Lower lobe of right lung (tissue), 2 donors: Measurements from ENCODE around the gene ST6GAL2. TPM values are rescaled to one million over a fixed set of nuclear protein-coding genes. Genes with fewer than 3 reads are reported as not detected.

Source experiments
- ATAC-seq, 2 donors: fragments of 200-7000 bp; cut with Tn5 transposase; one replicate each; pipeline ENCODE4 v1.9.1; 2020 to 2022; ENCODE audit warnings: mild to moderate bottlenecking in 2 of 2, moderate library complexity in 2 of 2
- DNase-seq: peaks from one replicate; pipeline ENCODE4 v3.0.0-alpha.2; 2020
- H3K27ac ChIP-seq: fragments of 200-600 bp; one replicate; pipeline ENCODE4 v1.8.0; 2022
- H3K27me3 ChIP-seq: fragments of 200-600 bp; one replicate; pipeline ENCODE4 v1.8.0; 2022; ENCODE audit warnings: low read depth
- H3K36me3 ChIP-seq: fragments of 200-600 bp; one replicate; pipeline ENCODE4 v1.8.0; 2022; ENCODE audit warnings: mild to moderate bottlenecking
- H3K4me1 ChIP-seq: fragments of 200-600 bp; one replicate; pipeline ENCODE4 v1.8.0; 2022
- H3K4me3 ChIP-seq: fragments of 200-600 bp; one replicate; pipeline ENCODE4 v1.8.0; 2022; ENCODE audit warnings: mild to moderate bottlenecking
- H3K9me3 ChIP-seq: fragments of 200-600 bp; one replicate; pipeline ENCODE4 v1.8.0; 2022
- intact Hi-C: fragments of 100-400 bp; cut with DNase I; formaldehyde crosslinking; loops from one replicate; pipeline ENCODE4 v1.11.0; 2022
- total RNA-seq: library from RNA; stranded (reverse); fragmentation: NEBNext Ultra II Directional; extraction: Animal tissue kit (Norgen Biotek cat#: 25700); gene quantifications from one replicate; pipeline ENCODE4 v1.2.1, GENCODE V29; 2021
- TF ChIP-seq, protein P1 (sequence below): fragments of 200-600 bp; IDR thresholded peaks from one replicate; pipeline ENCODE4 v1.8.0; 2022; ENCODE audit warnings: antibody characterized with exemption, mild to moderate bottlenecking
- donor health status: DM: no; HTN: yes; CAD: no; lungs with severe emphysema.

ST6GAL2 gene
- total RNA-seq, 1 donor from 2014 or later = 0.92 TPM

DNA sequence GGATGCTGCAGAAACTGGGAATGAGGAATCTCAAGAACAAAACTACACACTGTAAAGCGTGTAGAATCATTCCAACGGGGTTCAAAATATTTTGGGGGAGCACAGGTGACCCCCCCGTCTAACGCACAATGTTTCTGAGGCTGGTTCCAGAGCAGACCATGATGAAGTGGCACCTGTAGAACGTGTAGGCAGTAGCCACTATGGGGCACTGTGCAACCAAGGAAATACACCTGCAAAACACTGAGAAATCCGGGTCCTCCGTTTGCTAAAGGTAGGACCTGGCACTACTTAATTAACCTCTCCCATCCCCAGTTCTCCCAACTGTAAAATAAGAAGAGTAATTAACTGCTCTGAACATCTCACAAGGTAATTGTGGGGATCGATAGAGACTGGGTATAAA is 22.6 kb downstream of the ST6GAL2 start:
- ATAC-seq = peak in 1 of 2 donors; percentile 35

DNA sequence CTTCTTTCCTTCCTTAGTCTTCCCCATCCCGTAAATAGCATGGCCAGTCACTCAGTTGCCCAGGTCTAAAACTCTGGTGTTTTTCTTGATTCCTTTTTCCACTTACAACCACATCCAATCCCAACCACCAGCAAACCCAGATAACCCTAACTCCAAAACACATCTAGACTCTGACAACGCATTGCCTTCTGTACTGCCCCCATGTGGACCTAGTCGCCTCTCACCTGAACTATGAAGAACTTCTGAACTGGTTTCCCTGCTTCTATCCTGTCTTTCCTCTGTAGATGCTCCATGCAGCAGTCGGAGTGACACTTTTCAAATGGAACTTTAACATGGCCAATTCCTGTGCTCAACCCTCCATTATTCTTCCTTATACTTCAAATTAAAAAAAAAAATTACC is 26.5 kb downstream of the ST6GAL2 start:
- no peaks in the 10 kb centered on the region for H3K36me3 ChIP-seq
- H3K4me3 ChIP-seq = no peak overlapping the region
- DNase-seq (no peak), ATAC-seq (no peak)
- TF ChIP-seq, protein P1, sequence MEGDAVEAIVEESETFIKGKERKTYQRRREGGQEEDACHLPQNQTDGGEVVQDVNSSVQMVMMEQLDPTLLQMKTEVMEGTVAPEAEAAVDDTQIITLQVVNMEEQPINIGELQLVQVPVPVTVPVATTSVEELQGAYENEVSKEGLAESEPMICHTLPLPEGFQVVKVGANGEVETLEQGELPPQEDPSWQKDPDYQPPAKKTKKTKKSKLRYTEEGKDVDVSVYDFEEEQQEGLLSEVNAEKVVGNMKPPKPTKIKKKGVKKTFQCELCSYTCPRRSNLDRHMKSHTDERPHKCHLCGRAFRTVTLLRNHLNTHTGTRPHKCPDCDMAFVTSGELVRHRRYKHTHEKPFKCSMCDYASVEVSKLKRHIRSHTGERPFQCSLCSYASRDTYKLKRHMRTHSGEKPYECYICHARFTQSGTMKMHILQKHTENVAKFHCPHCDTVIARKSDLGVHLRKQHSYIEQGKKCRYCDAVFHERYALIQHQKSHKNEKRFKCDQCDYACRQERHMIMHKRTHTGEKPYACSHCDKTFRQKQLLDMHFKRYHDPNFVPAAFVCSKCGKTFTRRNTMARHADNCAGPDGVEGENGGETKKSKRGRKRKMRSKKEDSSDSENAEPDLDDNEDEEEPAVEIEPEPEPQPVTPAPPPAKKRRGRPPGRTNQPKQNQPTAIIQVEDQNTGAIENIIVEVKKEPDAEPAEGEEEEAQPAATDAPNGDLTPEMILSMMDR = no peak
- no peaks in the 10 kb centered on the region for H3K4me1 ChIP-seq
- no peaks in the 10 kb centered on the region for H3K9me3 ChIP-seq
- H3K27me3 ChIP-seq = no peaks in the 10 kb centered on the region
- H3K27ac ChIP-seq = no peak overlapping the region
- intact Hi-C loops = no loop called here

More for the DNA sequence above, 22.6 kb downstream of the ST6GAL2 start:
- Histone ChIP-seq H3K4me3 (no peak overlapping the region), H3K4me1 (no peaks in the 10 kb centered on the region), H3K27ac (no peak overlapping the region), H3K36me3 (no peaks in the 10 kb centered on the region), H3K9me3 (no peaks in the 10 kb centered on the region), H3K27me3 (no peaks in the 10 kb centered on the region)
- no peak for DNase-seq
- TF ChIP-seq, protein P1 = no peak
- intact Hi-C loops = no loop called here

DNA sequence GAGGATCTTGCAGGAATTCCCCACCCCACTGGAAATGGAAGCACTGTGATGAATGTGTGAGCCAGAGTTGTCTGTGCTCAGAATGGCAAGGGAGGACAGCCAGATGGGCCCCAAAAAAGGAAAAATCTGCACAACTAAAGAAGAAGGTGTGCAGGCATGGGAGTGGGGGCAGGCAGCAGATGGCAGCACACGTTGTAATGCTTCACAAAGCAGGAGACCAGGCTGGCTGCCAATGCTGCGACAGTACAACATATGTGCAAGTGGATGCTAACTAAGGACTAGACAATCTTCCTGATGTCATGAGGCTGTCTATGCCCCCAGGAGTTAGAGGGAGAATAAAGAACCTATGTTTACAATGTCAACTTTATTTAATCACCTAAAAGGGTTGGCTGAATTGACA is 27.2 kb downstream of the ST6GAL2 start:
- no peak for DNase-seq
- TF ChIP-seq, protein P1 = no peak
- Histone ChIP-seq H3K4me1 (no peaks in the 10 kb centered on the region), H3K36me3 (no peaks in the 10 kb centered on the region), H3K27ac (no peak overlapping the region), H3K4me3 (no peak overlapping the region), H3K27me3 (no peaks in the 10 kb centered on the region), H3K9me3 (no peaks in the 10 kb centered on the region)
- intact Hi-C loops = no loop called here
- ATAC-seq = no peak

DNA sequence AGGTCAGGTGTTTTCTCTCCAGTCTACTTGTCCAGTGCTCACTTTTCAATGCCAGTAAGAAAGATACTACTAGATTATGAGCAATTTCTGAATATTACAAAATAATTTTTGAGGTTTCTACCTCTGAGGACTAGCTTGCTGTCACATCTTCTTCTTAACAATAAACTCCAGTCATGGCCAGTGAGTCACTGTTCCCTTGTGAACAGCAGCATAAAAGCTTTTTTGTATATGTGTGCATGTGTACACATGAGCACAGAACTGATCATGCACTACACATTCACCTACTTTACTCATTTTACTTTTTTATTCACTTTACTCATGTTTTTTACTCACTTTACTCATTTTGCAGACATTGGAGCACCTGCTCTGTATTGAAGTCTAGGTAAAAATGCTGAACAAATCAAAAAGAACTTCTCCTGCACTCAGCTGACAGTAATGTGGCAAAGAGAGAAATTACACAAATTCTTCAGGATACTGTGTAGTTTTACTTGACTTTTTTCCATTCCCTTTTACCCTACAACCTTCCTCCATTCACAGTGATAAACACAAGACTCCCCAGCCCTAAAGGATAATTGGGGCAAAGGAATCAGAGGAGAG is 28.0 kb downstream of the ST6GAL2 start:
- ATAC-seq (no peak), DNase-seq (no peak)
- Histone ChIP-seq H3K4me1 (no peaks in the 10 kb centered on the region), H3K4me3 (no peak overlapping the region), H3K27ac (no peak overlapping the region), H3K9me3 (no peaks in the 10 kb centered on the region), H3K36me3 (no peaks in the 10 kb centered on the region), H3K27me3 (no peaks in the 10 kb centered on the region)
- intact Hi-C loops = no loop called here
- TF ChIP-seq, protein P1 = no peak

DNA sequence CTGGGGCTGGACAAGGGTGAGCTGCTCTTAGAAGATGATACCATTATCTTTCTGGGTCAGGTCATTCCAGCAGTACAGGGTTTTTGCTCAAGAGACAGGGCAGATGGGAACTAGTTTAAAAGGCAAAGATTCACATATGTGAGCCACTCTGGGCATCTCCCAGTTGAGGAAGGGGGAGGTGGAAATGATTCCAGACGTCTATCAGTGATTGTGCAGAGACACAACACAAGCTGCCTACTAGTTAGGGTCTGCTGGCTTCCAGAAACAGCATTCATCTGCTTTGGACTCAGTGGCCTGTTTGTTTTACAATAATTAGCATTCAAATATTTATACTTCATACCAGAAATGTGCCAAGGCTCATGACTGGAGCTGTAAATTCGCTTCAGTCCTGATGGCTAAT is 32.3 kb downstream of the ST6GAL2 start:
- Histone ChIP-seq H3K27ac (no peak overlapping the region), H3K36me3 (no peaks in the 10 kb centered on the region), H3K27me3 (no peaks in the 10 kb centered on the region), H3K4me1 (no peaks in the 10 kb centered on the region), H3K4me3 (no peak overlapping the region), H3K9me3 (no peaks in the 10 kb centered on the region)
- TF ChIP-seq, protein P1 = no peak
- intact Hi-C loops = no loop called here
- no peak for DNase-seq
- ATAC-seq = no peak
